GM19468 (cell line): ENCODE results near the gene HNF1A.

Experiments
- ATAC-seq: cut with Tn5 transposase; IDR thresholded peaks from one replicate; pipeline ENCODE4 v1.9.1; 2021; ENCODE audit warnings: mild to moderate bottlenecking, moderate library complexity, moderate number of reproducible peaks; ENCODE audit not compliant: unreplicated experiment; ENCODE audit errors: extremely low read depth

Gene HNF1A

GRCh38 chr12:120956579-120957300 lies 21.6 kb upstream of the HNF1A start:
- no peak for ATAC-seq

- ATAC-seq, result no peak
Observed at GRCh38 chr12:120959111-120959878, 19.0 kb upstream of the HNF1A start.

GRCh38 chr12:120960657-120961056 lies 17.7 kb upstream of the HNF1A start:
- ATAC-seq, result no peak

- no peak for ATAC-seq
Observed at GRCh38 chr12:120961604-120962531, 16.5 kb upstream of the HNF1A start.

GRCh38 chr12:120962532-120963020 lies 15.8 kb upstream of the HNF1A start:
- ATAC-seq, result no peak

GRCh38 chr12:120964298-120964697 lies 14.0 kb upstream of the HNF1A start:
- ATAC-seq, result no peak

- ATAC-seq, result no peak
Observed at GRCh38 chr12:120965534-120966091, 12.7 kb upstream of the HNF1A start.

GRCh38 chr12:120970310-120970709 lies 8.0 kb upstream of the HNF1A start:
- ATAC-seq, result no peak

- ATAC-seq, result no peak
Observed at GRCh38 chr12:120971299-120972180, 6.8 kb upstream of the HNF1A start.

GRCh38 chr12:120972870-120973543 lies 5.3 kb upstream of the HNF1A start:
- ATAC-seq, result no peak

- ATAC-seq, result no peak
Observed at GRCh38 chr12:120977531-120978295, 630 bp upstream of the HNF1A start.

GRCh38 chr12:120979220-120979861 lies 998 bp downstream of the HNF1A start:
- no peak for ATAC-seq

GRCh38 chr12:120979862-120980696 lies 1.7 kb downstream of the HNF1A start:
- ATAC-seq, result no peak

GRCh38 chr12:120980800-120981368 lies 2.5 kb downstream of the HNF1A start:
- ATAC-seq, result no peak

GRCh38 chr12:120981407-120981941 lies 3.1 kb downstream of the HNF1A start:
- ATAC-seq, result no peak

GRCh38 chr12:120982659-120983058 lies 4.3 kb downstream of the HNF1A start:
- no peak for ATAC-seq
